NB4 (cell line): ENCODE results near the gene GBGT1.

ENCODE experiments used
- MYC ChIP-seq: IDR thresholded peaks from 2 replicates; pipeline ENCODE4 v1.6.1; 2011; ENCODE audit warnings: low read depth, low read length
- POLR2A ChIP-seq: IDR thresholded peaks from 2 replicates; pipeline ENCODE4 v1.6.1; 2011; ENCODE audit warnings: mild to moderate bottlenecking; ENCODE audit not compliant: insufficient read length; ENCODE audit errors: extremely low read depth
- TF ChIP-seq, protein P1 (sequence below): IDR thresholded peaks from one replicate; pipeline ENCODE4 v1.5.1; 2012; ENCODE audit warnings: low read depth, low read length
- TF ChIP-seq, protein P2 (sequence below): IDR thresholded peaks from 2 replicates; pipeline ENCODE4 v1.6.1; 2011; ENCODE audit warnings: low read depth, low read length

DNA sequence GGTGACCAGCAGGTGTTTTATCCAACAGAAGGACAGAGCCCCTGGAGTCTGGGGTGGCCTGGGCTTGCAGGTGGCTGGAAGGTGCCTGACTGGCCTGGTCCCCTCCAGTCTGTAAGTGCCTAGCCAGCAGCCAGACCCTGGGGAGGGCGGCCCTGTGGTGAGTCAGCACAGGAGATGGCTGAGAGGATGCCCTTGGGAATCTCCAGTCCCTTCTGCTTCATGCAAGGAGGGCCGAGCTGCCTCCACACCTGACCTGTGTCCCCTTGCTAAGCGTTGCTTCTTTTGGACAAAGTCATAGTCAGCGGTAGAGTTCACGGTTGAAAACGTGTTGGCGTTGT lies 25.1 kb upstream of the GBGT1 start:
- TF ChIP-seq, protein P1, sequence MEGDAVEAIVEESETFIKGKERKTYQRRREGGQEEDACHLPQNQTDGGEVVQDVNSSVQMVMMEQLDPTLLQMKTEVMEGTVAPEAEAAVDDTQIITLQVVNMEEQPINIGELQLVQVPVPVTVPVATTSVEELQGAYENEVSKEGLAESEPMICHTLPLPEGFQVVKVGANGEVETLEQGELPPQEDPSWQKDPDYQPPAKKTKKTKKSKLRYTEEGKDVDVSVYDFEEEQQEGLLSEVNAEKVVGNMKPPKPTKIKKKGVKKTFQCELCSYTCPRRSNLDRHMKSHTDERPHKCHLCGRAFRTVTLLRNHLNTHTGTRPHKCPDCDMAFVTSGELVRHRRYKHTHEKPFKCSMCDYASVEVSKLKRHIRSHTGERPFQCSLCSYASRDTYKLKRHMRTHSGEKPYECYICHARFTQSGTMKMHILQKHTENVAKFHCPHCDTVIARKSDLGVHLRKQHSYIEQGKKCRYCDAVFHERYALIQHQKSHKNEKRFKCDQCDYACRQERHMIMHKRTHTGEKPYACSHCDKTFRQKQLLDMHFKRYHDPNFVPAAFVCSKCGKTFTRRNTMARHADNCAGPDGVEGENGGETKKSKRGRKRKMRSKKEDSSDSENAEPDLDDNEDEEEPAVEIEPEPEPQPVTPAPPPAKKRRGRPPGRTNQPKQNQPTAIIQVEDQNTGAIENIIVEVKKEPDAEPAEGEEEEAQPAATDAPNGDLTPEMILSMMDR: no peak
- TF ChIP-seq POLR2A (no peak), MYC (no peak)
- TF ChIP-seq, protein P2, sequence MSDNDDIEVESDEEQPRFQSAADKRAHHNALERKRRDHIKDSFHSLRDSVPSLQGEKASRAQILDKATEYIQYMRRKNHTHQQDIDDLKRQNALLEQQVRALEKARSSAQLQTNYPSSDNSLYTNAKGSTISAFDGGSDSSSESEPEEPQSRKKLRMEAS: no peak
